ENCODE results near the gene UTP18. TPM values are rescaled to one million over a fixed set of nuclear protein-coding genes. Genes with fewer than 3 reads are reported as not detected.
"Not testable (repeated sequence)": the region's sequence is repeated elsewhere in the genome, so short reads cannot be mapped to it uniquely, and the experiment has no call there.

The UTP18 gene
- total RNA-seq = 1.8 TPM

DNA sequence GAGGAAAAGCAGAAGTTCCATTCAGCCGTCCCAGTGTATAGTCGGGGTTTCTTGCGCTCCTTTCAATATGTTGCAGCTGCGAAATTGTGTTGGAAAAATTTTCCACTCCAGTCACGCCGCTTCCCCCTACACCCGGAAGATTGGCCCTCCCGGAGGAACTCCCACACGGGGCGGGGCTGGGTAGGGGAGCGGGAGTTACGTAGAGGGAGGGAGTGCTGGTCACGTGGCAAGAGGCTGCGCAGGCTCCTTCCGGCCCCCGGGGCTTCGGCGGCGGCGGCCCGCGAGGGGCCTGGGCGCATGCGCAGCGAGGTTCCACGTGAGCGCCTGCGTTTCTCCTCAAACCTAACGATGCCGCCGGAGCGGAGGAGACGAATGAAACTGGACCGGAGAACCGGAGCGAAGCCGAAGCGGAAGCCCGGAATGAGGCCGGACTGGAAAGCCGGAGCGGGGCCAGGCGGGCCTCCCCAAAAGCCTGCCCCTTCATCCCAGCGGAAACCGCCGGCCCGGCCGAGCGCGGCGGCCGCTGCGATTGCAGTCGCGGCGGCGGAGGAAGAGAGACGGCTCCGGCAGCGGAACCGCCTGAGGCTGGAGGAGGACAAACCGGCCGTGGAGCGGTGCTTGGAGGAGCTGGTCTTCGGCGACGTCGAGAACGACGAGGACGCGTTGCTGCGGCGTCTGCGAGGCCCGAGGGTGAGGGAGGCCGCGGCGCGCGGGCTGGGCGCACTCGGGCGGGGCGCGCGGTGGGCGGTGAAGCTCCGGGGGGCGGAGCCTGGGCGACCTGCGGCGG, at the start of gene UTP18:
UTP18 (plus strand) TSS at position 310 of the 787 bp plus-strand sequence; CDS start at position 349, 39 bp downstream.
- TF ChIP-seq, protein P1, sequence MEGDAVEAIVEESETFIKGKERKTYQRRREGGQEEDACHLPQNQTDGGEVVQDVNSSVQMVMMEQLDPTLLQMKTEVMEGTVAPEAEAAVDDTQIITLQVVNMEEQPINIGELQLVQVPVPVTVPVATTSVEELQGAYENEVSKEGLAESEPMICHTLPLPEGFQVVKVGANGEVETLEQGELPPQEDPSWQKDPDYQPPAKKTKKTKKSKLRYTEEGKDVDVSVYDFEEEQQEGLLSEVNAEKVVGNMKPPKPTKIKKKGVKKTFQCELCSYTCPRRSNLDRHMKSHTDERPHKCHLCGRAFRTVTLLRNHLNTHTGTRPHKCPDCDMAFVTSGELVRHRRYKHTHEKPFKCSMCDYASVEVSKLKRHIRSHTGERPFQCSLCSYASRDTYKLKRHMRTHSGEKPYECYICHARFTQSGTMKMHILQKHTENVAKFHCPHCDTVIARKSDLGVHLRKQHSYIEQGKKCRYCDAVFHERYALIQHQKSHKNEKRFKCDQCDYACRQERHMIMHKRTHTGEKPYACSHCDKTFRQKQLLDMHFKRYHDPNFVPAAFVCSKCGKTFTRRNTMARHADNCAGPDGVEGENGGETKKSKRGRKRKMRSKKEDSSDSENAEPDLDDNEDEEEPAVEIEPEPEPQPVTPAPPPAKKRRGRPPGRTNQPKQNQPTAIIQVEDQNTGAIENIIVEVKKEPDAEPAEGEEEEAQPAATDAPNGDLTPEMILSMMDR (IDR thresholded peaks at IDR 0.05) = peak in 1 of 3 experiments; percentile 11
- DNase-seq (ENCODE audit: low spot score in 2 of 2) = peak; percentile 80 to 98
- Histone ChIP-seq H3K27ac (peak within 1 kb of the TSS; percentile 99 to 100), H3K4me3 (peak within 1 kb of the TSS; percentile 97 to 98), H3K9me3 (no peaks in the 10 kb centered on the region), H3K27me3 (no peaks in the 10 kb centered on the region), H3K36me3 (peaks cover 0 to 7% of the 10 kb centered on the region in 2 donors), H3K4me1 (peaks cover 17 to 25% of the 10 kb centered on the region in 2 donors)
- intact Hi-C loops (cut with DNase I) = no loop called here

DNA sequence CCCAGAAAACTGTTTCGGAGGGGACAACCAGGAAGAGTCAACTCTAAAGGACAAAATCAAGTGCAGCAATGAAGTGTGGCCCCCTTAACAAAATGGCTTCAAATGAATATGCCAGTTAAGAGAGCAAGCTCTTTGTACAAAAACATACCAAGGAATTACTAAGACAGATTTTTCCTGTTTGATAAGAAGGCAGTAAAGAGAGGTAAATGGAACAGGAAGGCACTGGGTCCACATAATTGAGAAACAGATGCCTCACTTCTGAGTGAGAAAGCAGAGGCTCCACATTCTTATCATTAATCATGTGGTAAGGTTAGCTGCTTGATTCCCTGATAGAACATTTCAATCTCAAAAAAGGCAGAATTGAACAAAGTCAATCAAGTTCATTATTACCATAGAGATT, 45.4 kb upstream of the UTP18 start:
- TF ChIP-seq, protein P1 (IDR thresholded peaks at IDR 0.05) = no peak
- DNase-seq (ENCODE audit: low spot score in 2 of 2) = no peak
- H3K36me3 ChIP-seq = peaks cover 31 to 69% of the 10 kb centered on the region in 2 donors
- no peaks in the 10 kb centered on the region for H3K27me3 ChIP-seq
- no peaks in the 10 kb centered on the region for H3K9me3 ChIP-seq
- intact Hi-C loops (cut with DNase I) = no loop called here
- no peaks in the 10 kb centered on the region for H3K4me1 ChIP-seq
- H3K27ac ChIP-seq = no peak overlapping the region
- H3K4me3 ChIP-seq = no peak overlapping the region

DNA sequence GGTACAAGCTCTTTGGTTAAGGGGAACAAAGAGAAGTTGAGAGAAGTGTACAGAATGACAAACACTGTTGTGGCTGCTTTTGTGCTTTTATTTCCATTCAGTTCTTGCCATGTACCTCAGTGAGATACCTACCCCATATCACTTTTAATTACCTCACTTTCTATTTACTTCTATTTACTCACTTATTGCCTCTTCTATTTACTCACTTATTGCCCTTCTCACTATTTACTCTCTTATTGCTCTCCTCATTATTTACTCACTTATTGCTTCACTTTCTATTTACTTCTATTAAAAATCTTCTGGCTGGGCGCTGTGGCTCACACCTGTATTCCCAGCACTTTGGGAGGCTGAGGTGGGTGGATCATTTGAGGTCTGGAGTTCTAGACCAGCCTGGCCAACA, 42.4 kb upstream of the UTP18 start:
- H3K4me3 ChIP-seq = no peak overlapping the region
- intact Hi-C loops (cut with DNase I) = no loop called here
- peaks cover 35 to 57% of the 10 kb centered on the region in 2 donors for H3K36me3 ChIP-seq
- H3K27ac ChIP-seq = no peak overlapping the region
- H3K27me3 ChIP-seq = no peaks in the 10 kb centered on the region
- TF ChIP-seq, protein P1 (IDR thresholded peaks at IDR 0.05) = no peak
- no peaks in the 10 kb centered on the region for H3K9me3 ChIP-seq
- no peaks in the 10 kb centered on the region for H3K4me1 ChIP-seq
- no peak for DNase-seq (ENCODE audit: low spot score in 2 of 2)

DNA sequence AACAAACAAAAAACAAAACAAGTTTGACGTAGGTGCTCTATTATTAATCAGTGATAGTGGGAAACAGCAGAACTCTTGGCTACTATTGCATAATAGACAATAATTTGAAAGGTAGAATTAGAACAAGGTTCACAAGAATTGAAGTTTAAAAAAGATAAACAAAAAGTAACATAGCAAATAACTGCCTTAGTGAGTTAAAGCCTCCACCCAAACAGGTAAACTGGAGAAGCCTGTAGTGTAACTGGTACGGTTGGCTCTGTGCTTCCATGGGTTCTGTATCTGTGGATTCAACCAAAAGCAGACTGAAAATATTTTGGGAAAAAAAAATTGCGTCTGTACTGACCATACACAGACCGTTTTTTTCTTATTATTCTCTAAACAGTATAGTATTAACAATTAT, 39.0 kb upstream of the UTP18 start:
- Histone ChIP-seq H3K9me3 (no peaks in the 10 kb centered on the region), H3K27ac (no peak overlapping the region), H3K27me3 (no peaks in the 10 kb centered on the region), H3K4me3 (no peak overlapping the region), H3K36me3 (peaks cover 32 to 50% of the 10 kb centered on the region in 2 donors), H3K4me1 (no peaks in the 10 kb centered on the region)
- TF ChIP-seq, protein P1 (IDR thresholded peaks at IDR 0.05) = no peak
- intact Hi-C loops (cut with DNase I) = no loop called here
- no peak for DNase-seq (ENCODE audit: low spot score in 2 of 2)

DNA sequence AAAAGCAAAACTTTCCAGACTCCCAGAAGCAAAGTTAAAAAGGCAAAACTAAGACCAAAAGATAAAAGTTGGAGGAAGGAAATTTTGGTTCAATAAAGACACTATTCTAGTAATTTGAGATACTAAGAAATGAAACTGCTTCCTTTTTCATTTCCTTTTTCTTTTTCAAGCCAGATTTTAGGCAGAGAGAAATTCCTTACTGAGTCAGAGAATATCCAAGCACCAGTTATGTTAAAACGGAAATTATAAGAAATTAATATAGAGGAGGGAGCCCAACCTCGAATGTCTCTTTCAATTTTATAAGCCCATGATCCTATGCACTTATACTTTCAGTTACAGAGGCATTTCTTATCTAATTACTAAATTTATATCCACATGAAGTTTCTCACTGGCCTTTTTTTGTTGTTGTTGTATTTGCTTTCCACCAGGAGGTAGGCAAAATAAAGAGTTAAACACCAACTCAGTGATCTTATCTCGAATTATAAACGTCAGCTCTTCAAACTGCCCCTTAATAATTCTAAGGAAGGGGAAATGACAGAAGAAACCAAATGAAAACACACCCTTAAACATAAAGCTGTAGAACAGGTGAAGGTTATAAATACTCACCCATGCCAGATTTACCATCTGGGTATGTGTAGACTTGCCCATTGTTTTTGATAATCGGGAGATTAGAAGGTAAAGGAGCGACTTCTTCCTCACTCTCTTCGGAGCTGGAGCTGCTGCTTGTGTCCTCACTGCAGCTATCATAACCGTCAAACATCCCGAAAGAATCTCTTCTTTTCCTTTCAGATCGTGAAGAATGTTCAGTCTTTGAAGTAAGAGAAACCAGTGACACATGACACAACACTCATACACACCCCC, 35.7 kb upstream of the UTP18 start:
- TF ChIP-seq, protein P1 (IDR thresholded peaks at IDR 0.05) = no peak
- Histone ChIP-seq H3K9me3 (no peaks in the 10 kb centered on the region), H3K27me3 (no peaks in the 10 kb centered on the region), H3K4me1 (no peaks in the 10 kb centered on the region), H3K27ac (peak overlapping the region; percentile 20 to 40), H3K36me3 (peaks cover 14 to 23% of the 10 kb centered on the region in 2 donors), H3K4me3 (no peak overlapping the region)
- DNase-seq (ENCODE audit: low spot score in 2 of 2) = no peak
- intact Hi-C loops (cut with DNase I) = no loop called here

DNA sequence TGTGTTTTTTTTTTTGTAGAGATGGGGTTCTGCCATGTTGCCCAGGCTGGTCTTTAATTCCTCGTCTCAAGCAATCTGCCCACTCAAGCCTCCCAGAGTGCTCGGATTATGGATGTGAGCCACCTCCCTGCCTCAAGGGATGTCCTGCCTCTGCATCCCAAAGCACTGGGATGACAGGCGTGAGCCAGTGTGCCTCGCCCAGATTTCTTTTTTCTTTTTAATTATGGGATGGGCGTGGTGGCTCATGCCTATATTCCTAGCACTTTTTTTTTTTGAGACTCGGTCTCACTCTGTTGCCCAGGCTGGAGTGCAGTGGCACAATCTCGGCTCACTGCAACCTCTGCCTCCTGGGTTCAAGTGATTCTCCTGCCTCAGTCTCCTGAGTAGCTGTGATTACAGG, 34.8 kb upstream of the UTP18 start:
- intact Hi-C loops (cut with DNase I); H3K27me3 ChIP-seq; H3K9me3 ChIP-seq; H3K4me3 ChIP-seq; DNase-seq (ENCODE audit: low spot score in 2 of 2); H3K27ac ChIP-seq; H3K4me1 ChIP-seq: not testable (repeated sequence)
- H3K36me3 ChIP-seq = peaks cover 14 to 15% of the 10 kb centered on the region in 2 donors
